H9 (cell line): ENCODE data around the gene PDE3B. TPM values are rescaled to one million over a fixed set of nuclear protein-coding genes. Genes with fewer than 3 reads are reported as not detected.

Experiments
- DNase-seq: peaks from one replicate; pipeline ENCODE4 v3.0.0-alpha.2; 2017
- H2AFZ ChIP-seq: one replicate; pipeline ENCODE4 v1.6.1; 2013; ENCODE audit warnings: mild to moderate bottlenecking, low read length, control low read depth, moderate library complexity
- H2AK5ac ChIP-seq: 2 replicates; pipeline ENCODE4 v1.6.1; 2013; ENCODE audit warnings: low read length, control low read depth, mixed read lengths; ENCODE audit not compliant: insufficient read length
- H2BK120ac ChIP-seq: one replicate; pipeline ENCODE4 v1.6.1; 2013; ENCODE audit warnings: low read depth, mild to moderate bottlenecking, low read length, control low read depth, inconsistent platforms; ENCODE audit not compliant: poor library complexity, severe bottlenecking
- H2BK12ac ChIP-seq: 2 replicates; pipeline ENCODE4 v1.6.1; 2013; ENCODE audit warnings: low read length, control low read depth, mixed read lengths, low read depth; ENCODE audit not compliant: insufficient read length
- H2BK15ac ChIP-seq: 2 replicates; pipeline ENCODE4 v1.6.1; 2013; ENCODE audit warnings: low read depth, low read length, control low read depth
- H2BK20ac ChIP-seq: one replicate; pipeline ENCODE4 v1.6.1; 2013; ENCODE audit warnings: low read depth, mild to moderate bottlenecking, low read length, control low read depth, inconsistent platforms; ENCODE audit not compliant: poor library complexity, severe bottlenecking
- H2BK5ac ChIP-seq: 2 replicates; pipeline ENCODE4 v1.6.1; 2013; ENCODE audit warnings: low read length, control low read depth, mixed read lengths; ENCODE audit not compliant: insufficient read length
- H3K14ac ChIP-seq: 2 replicates; pipeline ENCODE4 v1.6.1; 2013; ENCODE audit warnings: low read length, control low read depth; ENCODE audit not compliant: insufficient read depth
- H3K18ac ChIP-seq: 2 replicates; pipeline ENCODE4 v1.6.1; 2013; ENCODE audit warnings: low read depth, mild to moderate bottlenecking, mixed read lengths, low read length, control low read depth; ENCODE audit not compliant: insufficient read length
- H3K23ac ChIP-seq: 2 replicates; pipeline ENCODE4 v1.6.1; 2013; ENCODE audit warnings: low read length, control low read depth, mixed read lengths, low read depth; ENCODE audit not compliant: insufficient read length
- H3K23me2 ChIP-seq: 2 replicates; pipeline ENCODE4 v1.6.1; 2013; ENCODE audit warnings: low read depth, mild to moderate bottlenecking, mixed read lengths, low read length, control low read depth; ENCODE audit not compliant: insufficient read length, poor library complexity, severe bottlenecking
- H3K27ac ChIP-seq: 2 replicates; pipeline ENCODE4 v1.5.1; 2013; ENCODE audit warnings: low read length, control low read depth, mixed read lengths, low read depth; ENCODE audit not compliant: insufficient read length
- H3K27me3 ChIP-seq: 2 replicates; pipeline ENCODE4 v1.6.1; 2013; ENCODE audit warnings: low read length, control low read depth, inconsistent platforms; ENCODE audit not compliant: insufficient read depth
- H3K4ac ChIP-seq: 2 replicates; pipeline ENCODE4 v1.6.1; 2013; ENCODE audit warnings: low read depth, mild to moderate bottlenecking, control low read depth, inconsistent platforms, low read length, moderate library complexity
- H3K4me1 ChIP-seq: 2 replicates; pipeline ENCODE4 v1.6.1; 2013; ENCODE audit warnings: low read length, control low read depth, inconsistent platforms; ENCODE audit not compliant: insufficient read depth
- H3K4me2 ChIP-seq: 2 replicates; pipeline ENCODE4 v1.6.1; 2013; ENCODE audit warnings: low read length, control low read depth, mixed read lengths; ENCODE audit not compliant: insufficient read length, insufficient read depth
- H3K56ac ChIP-seq: 2 replicates; pipeline ENCODE4 v1.6.1; 2013; ENCODE audit warnings: low read depth, mild to moderate bottlenecking, mixed read lengths, low read length, control low read depth; ENCODE audit not compliant: insufficient read length
- H3K79me1 ChIP-seq: 2 replicates; pipeline ENCODE4 v1.6.1; 2013; ENCODE audit warnings: low read depth, mild to moderate bottlenecking, moderate library complexity, low read length, control low read depth, inconsistent platforms; ENCODE audit not compliant: insufficient read depth, poor library complexity, severe bottlenecking
- H3K79me2 ChIP-seq: 2 replicates; pipeline ENCODE4 v1.6.1; 2013; ENCODE audit warnings: low read length, control low read depth, inconsistent platforms; ENCODE audit not compliant: insufficient read depth
- H3K9ac ChIP-seq: 2 replicates; pipeline ENCODE4 v1.6.1; 2013; ENCODE audit warnings: low read length, control low read depth, mixed read lengths; ENCODE audit not compliant: insufficient read length; ENCODE audit errors: extremely low read depth
- H3K9me3 ChIP-seq: one replicate; pipeline ENCODE4 v1.6.1; 2013; ENCODE audit warnings: low read depth, low read length, inconsistent platforms; ENCODE audit not compliant: control insufficient read depth
- H3T11ph ChIP-seq: one replicate; pipeline ENCODE4 v1.6.1; 2013; ENCODE audit warnings: mild to moderate bottlenecking, low read length, control low read depth, inconsistent platforms
- H4K20me1 ChIP-seq: one replicate; pipeline ENCODE4 v1.6.1; 2013; ENCODE audit not compliant: control insufficient read depth, insufficient read length, insufficient read depth
- H4K5ac ChIP-seq: 2 replicates; pipeline ENCODE4 v1.6.1; 2013; ENCODE audit warnings: low read depth, mild to moderate bottlenecking, mixed read lengths, low read length, control low read depth; ENCODE audit not compliant: insufficient read length
- H4K8ac ChIP-seq: replicated peaks from 2 replicates; pipeline ENCODE4 v1.6.1; 2013; ENCODE audit warnings: low read length, control low read depth, mixed read lengths, low read depth; ENCODE audit not compliant: insufficient read length
- H4K91ac ChIP-seq: 2 replicates; pipeline ENCODE4 v1.6.1; 2013; ENCODE audit warnings: low read depth, mild to moderate bottlenecking, moderate library complexity, mixed read lengths, low read length, control low read depth; ENCODE audit not compliant: insufficient read length
- H3K27ac Mint-ChIP-seq, 3 experiments: 2 replicates in 2 of 3; 3 replicates in 1 of 3; pipeline ENCODE4 v1.8.0; 2020 to 2021; ENCODE audit warnings: mixed read lengths in 3 of 3, mild to moderate bottlenecking in 1 of 3, moderate library complexity in 1 of 3
- H3K27me3 Mint-ChIP-seq: 2 replicates; pipeline ENCODE4 v1.8.0; 2021; ENCODE audit warnings: low read depth, mild to moderate bottlenecking, moderate library complexity, mixed read lengths
- H3K36me3 Mint-ChIP-seq, 3 experiments: 2 replicates in 2 of 3; 3 replicates in 1 of 3; pipeline ENCODE4 v1.8.0; 2020 to 2021; ENCODE audit warnings: low read depth in 3 of 3, mixed read lengths in 3 of 3; ENCODE audit not compliant: insufficient read depth in 1 of 3
- H3K4me1 Mint-ChIP-seq, 2 experiments: 2 replicates each; pipeline ENCODE4 v1.8.0; 2020; ENCODE audit warnings: mixed read lengths in 2 of 2
- H3K4me3 Mint-ChIP-seq, 2 experiments: 2 replicates in 1 of 2; 3 replicates in 1 of 2; pipeline ENCODE4 v1.8.0; 2020 to 2021; ENCODE audit warnings: mild to moderate bottlenecking in 2 of 2, mixed read lengths in 2 of 2, moderate library complexity in 1 of 2
- H3K9me3 Mint-ChIP-seq, 2 experiments: 2 replicates in 1 of 2; 3 replicates in 1 of 2; pipeline ENCODE4 v1.8.0; 2020; ENCODE audit warnings: mild to moderate bottlenecking in 2 of 2, mixed read lengths in 2 of 2, moderate library complexity in 1 of 2
- WGBS: extraction: QIAGEN DNeasy Blood & Tissue Kit; methylation state at CpG from one replicate; pipeline ENCODE4 v1.1.7; 2013; ENCODE audit warnings: missing lambda C conversion rate, low lambda C conversion rate, mixed read lengths; ENCODE audit not compliant: insufficient read length; ENCODE audit errors: extremely low coverage; 5-methylcytosine and 5-hydroxymethylcytosine counted together
- total RNA-seq: library from RNA; stranded (reverse); gene quantifications from 2 replicates; pipeline ENCODE4 v1.2.1, GENCODE V29; 2021
- TF ChIP-seq, protein P1 (sequence below): fragments of 200-600 bp; sonication (generic); conservative IDR thresholded peaks from 3 replicates; pipeline ENCODE4 v1.8.0; 2021; ENCODE audit warnings: antibody characterized with exemption, mild to moderate bottlenecking

The PDE3B gene
- total RNA-seq, 1 experiment from 2014 or later, result 6.6 TPM

DNA sequence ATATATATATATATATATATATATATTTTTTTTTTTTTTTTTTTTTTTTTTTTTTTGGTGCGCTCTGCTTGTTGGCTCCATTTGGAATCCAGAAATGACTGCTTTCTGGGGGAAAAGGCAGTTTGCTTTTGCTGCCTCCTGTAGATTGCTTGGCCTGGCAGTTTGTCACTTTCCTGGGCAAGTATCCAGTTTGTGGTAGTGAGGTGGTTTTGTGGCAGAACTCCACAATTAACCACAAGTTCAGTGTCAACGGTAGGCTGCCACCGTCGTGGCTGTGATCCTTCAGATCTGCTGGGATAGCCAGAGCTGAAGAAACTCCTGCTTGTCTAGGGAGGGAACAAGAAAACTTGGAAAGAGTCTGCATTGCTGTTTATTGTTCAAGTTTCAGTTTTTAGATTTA, 5.0 kb upstream of the PDE3B start:
- no peak overlapping the region for H3K4me3 Mint-ChIP-seq
- H3K79me1 ChIP-seq, result no peaks in the 10 kb centered on the region
- H3K4me1 Mint-ChIP-seq, result peaks cover 10 to 13% of the 10 kb centered on the region in 2 experiments
- H4K8ac ChIP-seq, result no peak overlapping the region
- no peak overlapping the region for H2AK5ac ChIP-seq
- H3K27ac Mint-ChIP-seq, result no peak overlapping the region
- peaks cover 2 to 3% of the 10 kb centered on the region in 2 experiments; a peak in 1 of 5 replicates for H3K9me3 Mint-ChIP-seq
- no peak overlapping the region for H3T11ph ChIP-seq
- no peaks in the 10 kb centered on the region for H4K20me1 ChIP-seq
- H2AFZ ChIP-seq, result no peak overlapping the region
- no peak overlapping the region for H2BK15ac ChIP-seq
- no peak overlapping the region for H4K91ac ChIP-seq
- H3K4me2 ChIP-seq, result no peak overlapping the region
- no peak for DNase-seq
- H3K27ac ChIP-seq, result no peak overlapping the region
- H3K18ac ChIP-seq, result no peak overlapping the region
- peaks cover 0 to 5% (median 4%) of the 10 kb centered on the region in 3 experiments; a peak in 2 of 7 replicates for H3K36me3 Mint-ChIP-seq
- no peak overlapping the region for H2BK120ac ChIP-seq
- H3K9ac ChIP-seq, result no peak overlapping the region
- H3K56ac ChIP-seq, result no peak overlapping the region
- no peak overlapping the region for H3K4ac ChIP-seq
- H3K27me3 ChIP-seq, result peaks cover 2% of the 10 kb centered on the region; the same call in 1 of the 2 replicates
- no peak overlapping the region for H2BK12ac ChIP-seq
- H3K14ac ChIP-seq, result no peak overlapping the region
- no peak overlapping the region for H4K5ac ChIP-seq
- TF ChIP-seq, protein P1, sequence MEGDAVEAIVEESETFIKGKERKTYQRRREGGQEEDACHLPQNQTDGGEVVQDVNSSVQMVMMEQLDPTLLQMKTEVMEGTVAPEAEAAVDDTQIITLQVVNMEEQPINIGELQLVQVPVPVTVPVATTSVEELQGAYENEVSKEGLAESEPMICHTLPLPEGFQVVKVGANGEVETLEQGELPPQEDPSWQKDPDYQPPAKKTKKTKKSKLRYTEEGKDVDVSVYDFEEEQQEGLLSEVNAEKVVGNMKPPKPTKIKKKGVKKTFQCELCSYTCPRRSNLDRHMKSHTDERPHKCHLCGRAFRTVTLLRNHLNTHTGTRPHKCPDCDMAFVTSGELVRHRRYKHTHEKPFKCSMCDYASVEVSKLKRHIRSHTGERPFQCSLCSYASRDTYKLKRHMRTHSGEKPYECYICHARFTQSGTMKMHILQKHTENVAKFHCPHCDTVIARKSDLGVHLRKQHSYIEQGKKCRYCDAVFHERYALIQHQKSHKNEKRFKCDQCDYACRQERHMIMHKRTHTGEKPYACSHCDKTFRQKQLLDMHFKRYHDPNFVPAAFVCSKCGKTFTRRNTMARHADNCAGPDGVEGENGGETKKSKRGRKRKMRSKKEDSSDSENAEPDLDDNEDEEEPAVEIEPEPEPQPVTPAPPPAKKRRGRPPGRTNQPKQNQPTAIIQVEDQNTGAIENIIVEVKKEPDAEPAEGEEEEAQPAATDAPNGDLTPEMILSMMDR, result no peak
- H3K4me1 ChIP-seq, result no peaks in the 10 kb centered on the region
- H3K79me2 ChIP-seq, result no peaks in the 10 kb centered on the region
- peaks cover 28% of the 10 kb centered on the region for H3K27me3 Mint-ChIP-seq
- H3K23me2 ChIP-seq, result no peaks in the 10 kb centered on the region
- no CpG with 5 or more reads among the region's 4 CpGs for WGBS
- no peaks in the 10 kb centered on the region for H3K9me3 ChIP-seq
- H3K23ac ChIP-seq, result no peak overlapping the region
- no peak overlapping the region for H2BK5ac ChIP-seq
- no peak overlapping the region for H2BK20ac ChIP-seq
